Fibroblast of lung (primary cell): ENCODE data around the gene TSC1.

Experiments used
- CTCF ChIP-seq, 2 donors: IDR thresholded peaks in 1 of 2; conservative IDR thresholded peaks in 1 of 2; 1 replicate in 1 of 2; 2 replicates in 1 of 2; pipeline ENCODE4 v1.5.1; 2011 to 2012; ENCODE audit warnings: low read length in 2 of 2, control low read depth in 1 of 2, inconsistent platforms in 1 of 2, low read depth in 1 of 2, mild to moderate bottlenecking in 1 of 2
- EZH2 ChIP-seq: IDR thresholded peaks from 2 replicates; pipeline ENCODE4 v1.5.1; 2012; ENCODE audit warnings: low read length, control low read depth, mild to moderate bottlenecking; ENCODE audit errors: missing control alignments

DNA sequence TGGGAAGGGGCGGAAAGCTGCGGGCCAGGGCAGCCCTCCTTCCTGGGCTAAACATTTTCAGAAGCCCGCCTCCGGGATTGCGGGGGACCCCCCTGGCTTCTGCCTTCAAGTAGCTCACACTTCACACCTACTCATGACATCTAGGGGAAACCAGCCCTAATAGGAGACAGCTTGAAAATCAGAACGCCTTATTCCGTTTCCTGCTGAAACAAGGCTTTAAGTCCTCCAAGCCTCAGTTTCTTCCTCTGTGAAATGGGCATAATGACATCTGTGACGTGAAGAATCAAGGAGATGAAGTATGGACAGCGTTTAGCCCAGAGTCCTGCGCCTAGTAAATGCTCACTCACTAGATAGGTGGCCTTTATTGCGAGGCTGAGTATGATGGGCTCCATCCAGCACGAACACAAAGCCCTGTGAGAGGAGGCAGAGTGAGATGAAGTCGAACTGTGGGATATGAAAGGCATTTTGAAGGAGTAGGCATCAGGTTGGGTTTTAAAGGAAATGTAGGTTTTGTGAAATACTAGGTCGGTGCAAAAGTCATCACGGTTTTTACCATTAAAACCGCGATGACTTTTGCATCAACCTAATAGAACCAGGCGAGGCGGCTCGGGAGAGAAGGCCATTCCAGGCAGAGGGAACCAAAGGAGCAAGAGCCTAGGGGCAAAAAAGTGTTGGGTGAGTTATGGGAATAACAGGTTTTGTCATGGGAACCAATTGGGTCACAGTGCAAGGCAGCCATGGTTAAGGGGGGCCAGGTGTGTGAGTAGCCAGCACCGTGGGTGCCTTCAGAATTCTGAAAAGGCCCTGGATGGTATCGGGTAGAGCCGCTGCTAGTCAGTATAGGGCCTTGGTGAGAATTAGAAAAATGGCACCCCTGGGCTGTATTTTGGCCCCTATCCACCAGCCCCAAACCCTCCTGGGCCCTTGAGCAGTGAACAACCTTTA is 1.0 kb upstream of the TSC1 start:
- no peak for TF ChIP-seq CTCF (conservative IDR thresholded peaks at IDR 0.05 in 1 of 2, IDR thresholded peaks at IDR 0.05 in 1 of 2; ENCODE audit: low read depth in 1 of 2, low read length in 2 of 2)
- TF ChIP-seq EZH2 = no peak
